H9 (cell line): ENCODE measurements around the gene WRAP73. TPM values are rescaled to one million over a fixed set of nuclear protein-coding genes. Genes with fewer than 3 reads are reported as not detected.

Experiments
- DNase-seq: peaks from one replicate; pipeline ENCODE4 v3.0.0-alpha.2; 2017
- H2AFZ ChIP-seq: one replicate; pipeline ENCODE4 v1.6.1; 2013; ENCODE audit warnings: mild to moderate bottlenecking, low read length, control low read depth, moderate library complexity
- H2AK5ac ChIP-seq: 2 replicates; pipeline ENCODE4 v1.6.1; 2013; ENCODE audit warnings: low read length, control low read depth, mixed read lengths; ENCODE audit not compliant: insufficient read length
- H2BK120ac ChIP-seq: one replicate; pipeline ENCODE4 v1.6.1; 2013; ENCODE audit warnings: low read depth, mild to moderate bottlenecking, low read length, control low read depth, inconsistent platforms; ENCODE audit not compliant: poor library complexity, severe bottlenecking
- H2BK12ac ChIP-seq: 2 replicates; pipeline ENCODE4 v1.6.1; 2013; ENCODE audit warnings: low read length, control low read depth, mixed read lengths, low read depth; ENCODE audit not compliant: insufficient read length
- H2BK15ac ChIP-seq: 2 replicates; pipeline ENCODE4 v1.6.1; 2013; ENCODE audit warnings: low read depth, low read length, control low read depth
- H2BK20ac ChIP-seq: one replicate; pipeline ENCODE4 v1.6.1; 2013; ENCODE audit warnings: low read depth, mild to moderate bottlenecking, low read length, control low read depth, inconsistent platforms; ENCODE audit not compliant: poor library complexity, severe bottlenecking
- H2BK5ac ChIP-seq: 2 replicates; pipeline ENCODE4 v1.6.1; 2013; ENCODE audit warnings: low read length, control low read depth, mixed read lengths; ENCODE audit not compliant: insufficient read length
- H3K14ac ChIP-seq: 2 replicates; pipeline ENCODE4 v1.6.1; 2013; ENCODE audit warnings: low read length, control low read depth; ENCODE audit not compliant: insufficient read depth
- H3K18ac ChIP-seq: 2 replicates; pipeline ENCODE4 v1.6.1; 2013; ENCODE audit warnings: low read depth, mild to moderate bottlenecking, mixed read lengths, low read length, control low read depth; ENCODE audit not compliant: insufficient read length
- H3K23ac ChIP-seq: 2 replicates; pipeline ENCODE4 v1.6.1; 2013; ENCODE audit warnings: low read length, control low read depth, mixed read lengths, low read depth; ENCODE audit not compliant: insufficient read length
- H3K23me2 ChIP-seq: 2 replicates; pipeline ENCODE4 v1.6.1; 2013; ENCODE audit warnings: low read depth, mild to moderate bottlenecking, mixed read lengths, low read length, control low read depth; ENCODE audit not compliant: insufficient read length, poor library complexity, severe bottlenecking
- H3K27ac ChIP-seq: 2 replicates; pipeline ENCODE4 v1.5.1; 2013; ENCODE audit warnings: low read length, control low read depth, mixed read lengths, low read depth; ENCODE audit not compliant: insufficient read length
- H3K27me3 ChIP-seq: 2 replicates; pipeline ENCODE4 v1.6.1; 2013; ENCODE audit warnings: low read length, control low read depth, inconsistent platforms; ENCODE audit not compliant: insufficient read depth
- H3K4ac ChIP-seq: 2 replicates; pipeline ENCODE4 v1.6.1; 2013; ENCODE audit warnings: low read depth, mild to moderate bottlenecking, control low read depth, inconsistent platforms, low read length, moderate library complexity
- H3K4me1 ChIP-seq: 2 replicates; pipeline ENCODE4 v1.6.1; 2013; ENCODE audit warnings: low read length, control low read depth, inconsistent platforms; ENCODE audit not compliant: insufficient read depth
- H3K4me2 ChIP-seq: 2 replicates; pipeline ENCODE4 v1.6.1; 2013; ENCODE audit warnings: low read length, control low read depth, mixed read lengths; ENCODE audit not compliant: insufficient read length, insufficient read depth
- H3K56ac ChIP-seq: 2 replicates; pipeline ENCODE4 v1.6.1; 2013; ENCODE audit warnings: low read depth, mild to moderate bottlenecking, mixed read lengths, low read length, control low read depth; ENCODE audit not compliant: insufficient read length
- H3K79me1 ChIP-seq: 2 replicates; pipeline ENCODE4 v1.6.1; 2013; ENCODE audit warnings: low read depth, mild to moderate bottlenecking, moderate library complexity, low read length, control low read depth, inconsistent platforms; ENCODE audit not compliant: insufficient read depth, poor library complexity, severe bottlenecking
- H3K79me2 ChIP-seq: 2 replicates; pipeline ENCODE4 v1.6.1; 2013; ENCODE audit warnings: low read length, control low read depth, inconsistent platforms; ENCODE audit not compliant: insufficient read depth
- H3K9ac ChIP-seq: 2 replicates; pipeline ENCODE4 v1.6.1; 2013; ENCODE audit warnings: low read length, control low read depth, mixed read lengths; ENCODE audit not compliant: insufficient read length; ENCODE audit errors: extremely low read depth
- H3K9me3 ChIP-seq: one replicate; pipeline ENCODE4 v1.6.1; 2013; ENCODE audit warnings: low read depth, low read length, inconsistent platforms; ENCODE audit not compliant: control insufficient read depth
- H3T11ph ChIP-seq: one replicate; pipeline ENCODE4 v1.6.1; 2013; ENCODE audit warnings: mild to moderate bottlenecking, low read length, control low read depth, inconsistent platforms
- H4K20me1 ChIP-seq: one replicate; pipeline ENCODE4 v1.6.1; 2013; ENCODE audit not compliant: control insufficient read depth, insufficient read length, insufficient read depth
- H4K5ac ChIP-seq: 2 replicates; pipeline ENCODE4 v1.6.1; 2013; ENCODE audit warnings: low read depth, mild to moderate bottlenecking, mixed read lengths, low read length, control low read depth; ENCODE audit not compliant: insufficient read length
- H4K8ac ChIP-seq: replicated peaks from 2 replicates; pipeline ENCODE4 v1.6.1; 2013; ENCODE audit warnings: low read length, control low read depth, mixed read lengths, low read depth; ENCODE audit not compliant: insufficient read length
- H4K91ac ChIP-seq: 2 replicates; pipeline ENCODE4 v1.6.1; 2013; ENCODE audit warnings: low read depth, mild to moderate bottlenecking, moderate library complexity, mixed read lengths, low read length, control low read depth; ENCODE audit not compliant: insufficient read length
- H3K27ac Mint-ChIP-seq, 3 experiments: 2 replicates in 2 of 3; 3 replicates in 1 of 3; pipeline ENCODE4 v1.8.0; 2020 to 2021; ENCODE audit warnings: mixed read lengths in 3 of 3, mild to moderate bottlenecking in 1 of 3, moderate library complexity in 1 of 3
- H3K27me3 Mint-ChIP-seq: 2 replicates; pipeline ENCODE4 v1.8.0; 2021; ENCODE audit warnings: low read depth, mild to moderate bottlenecking, moderate library complexity, mixed read lengths
- H3K36me3 Mint-ChIP-seq, 3 experiments: 2 replicates in 2 of 3; 3 replicates in 1 of 3; pipeline ENCODE4 v1.8.0; 2020 to 2021; ENCODE audit warnings: low read depth in 3 of 3, mixed read lengths in 3 of 3; ENCODE audit not compliant: insufficient read depth in 1 of 3
- H3K4me1 Mint-ChIP-seq, 2 experiments: 2 replicates each; pipeline ENCODE4 v1.8.0; 2020; ENCODE audit warnings: mixed read lengths in 2 of 2
- H3K4me3 Mint-ChIP-seq, 2 experiments: 2 replicates in 1 of 2; 3 replicates in 1 of 2; pipeline ENCODE4 v1.8.0; 2020 to 2021; ENCODE audit warnings: mild to moderate bottlenecking in 2 of 2, mixed read lengths in 2 of 2, moderate library complexity in 1 of 2
- H3K9me3 Mint-ChIP-seq, 2 experiments: 2 replicates in 1 of 2; 3 replicates in 1 of 2; pipeline ENCODE4 v1.8.0; 2020; ENCODE audit warnings: mild to moderate bottlenecking in 2 of 2, mixed read lengths in 2 of 2, moderate library complexity in 1 of 2
- CTCF ChIP-seq: fragments of 200-600 bp; sonication (generic); conservative IDR thresholded peaks from 3 replicates; pipeline ENCODE4 v1.8.0; 2021; ENCODE audit warnings: antibody characterized with exemption, mild to moderate bottlenecking
- WGBS: extraction: QIAGEN DNeasy Blood & Tissue Kit; methylation state at CpG from one replicate; pipeline ENCODE4 v1.1.7; 2013; ENCODE audit warnings: missing lambda C conversion rate, low lambda C conversion rate, mixed read lengths; ENCODE audit not compliant: insufficient read length; ENCODE audit errors: extremely low coverage; 5-methylcytosine and 5-hydroxymethylcytosine counted together
- total RNA-seq: library from RNA; stranded (reverse); gene quantifications from 2 replicates; pipeline ENCODE4 v1.2.1, GENCODE V29; 2021

Gene WRAP73
- total RNA-seq, 1 experiment from 2014 or later = 28.4 TPM

GRCh38 chr1:3661631-3662030 lies 11.7 kb upstream of the WRAP73 start:
- Mint-ChIP-seq H3K9me3 (no peaks in the 10 kb centered on the region), H3K27me3 (peaks cover 53% of the 10 kb centered on the region), H3K4me3 (no peak overlapping the region), H3K27ac (no peak overlapping the region), H3K4me1 (peaks cover 14 to 29% of the 10 kb centered on the region in 2 experiments), H3K36me3 (no peaks in the 10 kb centered on the region)
- Histone ChIP-seq H3K14ac (no peak overlapping the region), H2BK15ac (no peak overlapping the region), H3K23me2 (no peaks in the 10 kb centered on the region), H3T11ph (no peak overlapping the region), H3K4me1 (no peaks in the 10 kb centered on the region), H4K91ac (no peak overlapping the region), H3K23ac (no peak overlapping the region), H4K5ac (no peak overlapping the region), H3K27ac (no peak overlapping the region), H2BK20ac (no peak overlapping the region), H3K18ac (no peak overlapping the region), H3K79me2 (no peaks in the 10 kb centered on the region), H2BK120ac (no peak overlapping the region), H4K20me1 (no peaks in the 10 kb centered on the region), H3K79me1 (no peaks in the 10 kb centered on the region), H3K27me3 (no peaks in the 10 kb centered on the region; the same call in 1 of the 2 replicates), H2BK12ac (no peak overlapping the region), H4K8ac (no peak overlapping the region), H2AFZ (no peak overlapping the region), H3K9ac (no peak overlapping the region), H2BK5ac (no peak overlapping the region), H3K4me2 (no peak overlapping the region), H3K4ac (no peak overlapping the region), H2AK5ac (no peak overlapping the region), H3K9me3 (no peaks in the 10 kb centered on the region), H3K56ac (no peak overlapping the region)
- DNase-seq = no peak
- no CpG with 5 or more reads among the region's 4 CpGs for WGBS
- no peak for TF ChIP-seq CTCF
